ENCODE measurements around the gene FCMR.

- TF ChIP-seq, protein P1, sequence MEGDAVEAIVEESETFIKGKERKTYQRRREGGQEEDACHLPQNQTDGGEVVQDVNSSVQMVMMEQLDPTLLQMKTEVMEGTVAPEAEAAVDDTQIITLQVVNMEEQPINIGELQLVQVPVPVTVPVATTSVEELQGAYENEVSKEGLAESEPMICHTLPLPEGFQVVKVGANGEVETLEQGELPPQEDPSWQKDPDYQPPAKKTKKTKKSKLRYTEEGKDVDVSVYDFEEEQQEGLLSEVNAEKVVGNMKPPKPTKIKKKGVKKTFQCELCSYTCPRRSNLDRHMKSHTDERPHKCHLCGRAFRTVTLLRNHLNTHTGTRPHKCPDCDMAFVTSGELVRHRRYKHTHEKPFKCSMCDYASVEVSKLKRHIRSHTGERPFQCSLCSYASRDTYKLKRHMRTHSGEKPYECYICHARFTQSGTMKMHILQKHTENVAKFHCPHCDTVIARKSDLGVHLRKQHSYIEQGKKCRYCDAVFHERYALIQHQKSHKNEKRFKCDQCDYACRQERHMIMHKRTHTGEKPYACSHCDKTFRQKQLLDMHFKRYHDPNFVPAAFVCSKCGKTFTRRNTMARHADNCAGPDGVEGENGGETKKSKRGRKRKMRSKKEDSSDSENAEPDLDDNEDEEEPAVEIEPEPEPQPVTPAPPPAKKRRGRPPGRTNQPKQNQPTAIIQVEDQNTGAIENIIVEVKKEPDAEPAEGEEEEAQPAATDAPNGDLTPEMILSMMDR (IDR thresholded peaks at IDR 0.05), result peak; percentile 85 to 93 (median 92)
- no peak for TF ChIP-seq POLR2A (IDR thresholded peaks at IDR 0.05)
Observed at GRCh38 chr1:206864939-206865671, 56.6 kb downstream of the FCMR start, which contains the start of gene IL20.
